SK-N-SH (cell line): ENCODE results near the gene MAD1L1. TPM values are rescaled to one million over a fixed set of nuclear protein-coding genes. Genes with fewer than 3 reads are reported as not detected.

Source experiments
- CTCF ChIA-PET: fragments of 300-600, 350-600 bp; formaldehyde crosslinking; extraction: SDS; loops from one replicate; lab custom pipeline; 2021; lab: Yijun Ruan, JAX
- POLR2A ChIA-PET: fragments of 350-600 bp; sonication (Branson Sonifier 250); formaldehyde crosslinking; extraction: SDS; loops from one replicate; lab custom pipeline; 2020; ENCODE audit warnings: antibody characterized with exemption, inconsistent platforms; lab: Yijun Ruan, JAX
- DNase-seq: peaks from one replicate; pipeline ENCODE4 v3.0.0; 2012
- H2AFZ ChIP-seq: fragments of 200-600 bp; sonication (generic); 2 replicates; pipeline ENCODE4 v1.8.1; 2016; ENCODE audit warnings: antibody characterized with exemption, mild to moderate bottlenecking, low read depth
- H3F3A ChIP-seq: fragments of 200-600 bp; sonication (generic); replicated peaks from 2 replicates; pipeline ENCODE3; 2016; ENCODE audit warnings: antibody characterized with exemption, mild to moderate bottlenecking; ENCODE audit not compliant: insufficient read depth
- H3K27ac ChIP-seq, 2 experiments: fragments of 200-500 bp in 1 of 2; fragments of 200-600 bp in 1 of 2; sonication (Bioruptor generic) in 1 of 2; sonication (generic), shearing (Covaris generic) in 1 of 2; 2 replicates each; pipeline versions ENCODE4 v1.5.1 to v1.6.1; 2014 to 2016; ENCODE audit warnings: low read depth in 2 of 2, inconsistent platforms in 1 of 2, low read length in 1 of 2, mild to moderate bottlenecking in 1 of 2, mixed read lengths in 1 of 2
- H3K27me3 ChIP-seq: fragments of 200-600 bp; sonication (generic), shearing (Covaris generic); 2 replicates; pipeline ENCODE4 v1.6.1; 2016; ENCODE audit warnings: mixed run types; ENCODE audit not compliant: insufficient read depth
- H3K36me3 ChIP-seq, 2 experiments: fragments of 200-500 bp in 1 of 2; fragments of 200-600 bp in 1 of 2; sonication (Bioruptor generic) in 1 of 2; sonication (generic) in 1 of 2; replicated peaks in 1 of 2; 2 replicates each; pipeline versions ENCODE3 to v1.5.1; 2014 to 2016; ENCODE audit warnings: low read length in 1 of 2, mild to moderate bottlenecking in 1 of 2; ENCODE audit not compliant: insufficient read depth in 2 of 2, control insufficient read depth in 1 of 2
- H3K4me1 ChIP-seq, 2 experiments: fragments of 200-500 bp in 1 of 2; fragments of 200-600 bp in 1 of 2; sonication (Bioruptor generic) in 1 of 2; sonication (generic), shearing (Covaris generic) in 1 of 2; 2 replicates each; pipeline versions ENCODE4 v1.5.1 to v1.6.1; 2014 to 2016; ENCODE audit warnings: low read depth in 1 of 2, low read length in 1 of 2, mixed run types in 1 of 2; ENCODE audit not compliant: insufficient read depth in 2 of 2, control insufficient read depth in 1 of 2
- H3K4me2 ChIP-seq: fragments of 200-600 bp; sonication (generic), shearing (Covaris generic); 2 replicates; pipeline ENCODE4 v1.6.1; 2017; ENCODE audit warnings: mixed run types
- H3K4me3 ChIP-seq, 2 experiments: fragments of 200-500 bp in 1 of 2; fragments of 200-600 bp in 1 of 2; sonication (Bioruptor generic) in 1 of 2; sonication (generic), shearing (Covaris generic) in 1 of 2; 2 replicates each; pipeline versions ENCODE4 v1.5.1 to v1.8.1; 2014 to 2016; ENCODE audit warnings: low read depth in 2 of 2, inconsistent platforms in 1 of 2, low read length in 1 of 2, mild to moderate bottlenecking in 1 of 2, mixed read lengths in 1 of 2, moderate library complexity in 1 of 2
- H3K79me2 ChIP-seq: fragments of 200-600 bp; sonication (generic); 2 replicates; pipeline ENCODE4 v1.8.1; 2017; ENCODE audit warnings: mild to moderate bottlenecking; ENCODE audit not compliant: insufficient read depth
- H3K9ac ChIP-seq: fragments of 200-600 bp; sonication (generic); 2 replicates; pipeline ENCODE4 v1.6.1; 2017; ENCODE audit warnings: mixed run types
- H3K9me2 ChIP-seq: fragments of 200-600 bp; sonication (generic); 2 replicates; pipeline ENCODE4 v1.6.1; 2017; ENCODE audit warnings: mixed run types
- H3K9me3 ChIP-seq: fragments of 200-600 bp; sonication (generic); 2 replicates; pipeline ENCODE4 v1.6.1; 2017; ENCODE audit warnings: mixed run types, mild to moderate bottlenecking, moderate library complexity
- H4K20me1 ChIP-seq: fragments of 200-600 bp; sonication (generic); 2 replicates; pipeline ENCODE4 v1.6.1; 2017; ENCODE audit warnings: mild to moderate bottlenecking, mixed run types; ENCODE audit not compliant: insufficient read depth
- CHD2 ChIP-seq: fragments of 150-350 bp; IDR thresholded peaks from 2 replicates; pipeline ENCODE4 v1.6.1; 2018; ENCODE audit warnings: low read length; ENCODE audit not compliant: partially characterized antibody
- ELF1 ChIP-seq: IDR thresholded peaks from 2 replicates; pipeline ENCODE4 v1.4.0; 2012
- EP300 ChIP-seq, 2 experiments: IDR thresholded peaks; 2 replicates each; pipeline versions ENCODE4 v1.4.0 to v1.6.1; 2012; ENCODE audit warnings: borderline replicate concordance in 1 of 2, low read depth in 1 of 2, low read length in 1 of 2
- EZH2phosphoT487 ChIP-seq: fragments of 200-600 bp; sonication (generic); IDR thresholded peaks from 2 replicates; pipeline ENCODE4 v1.6.1; 2017; ENCODE audit warnings: low read depth, mixed run types, mild to moderate bottlenecking, antibody characterized with exemption, moderate library complexity, borderline replicate concordance
- FOXJ3 ChIP-seq: sonication (generic); formaldehyde crosslinking; IDR thresholded peaks from 2 replicates; pipeline ENCODE4 v1.5.1; 2020; ENCODE audit warnings: mild to moderate bottlenecking, missing genetic modification reagents
- GATA2 ChIP-seq: sonication (generic); formaldehyde crosslinking; IDR thresholded peaks from 2 replicates; pipeline ENCODE4 v1.5.0; 2020; ENCODE audit warnings: mild to moderate bottlenecking, missing genetic modification reagents
- MAX ChIP-seq: IDR thresholded peaks from 2 replicates; pipeline ENCODE4 v1.4.0; 2012; ENCODE audit warnings: low read depth
- MEF2A ChIP-seq: IDR thresholded peaks from 2 replicates; pipeline ENCODE4 v1.4.0; 2012; ENCODE audit warnings: low read depth, borderline replicate concordance
- MXI1 ChIP-seq: IDR thresholded peaks from 2 replicates; pipeline ENCODE4 v1.6.1; 2012; ENCODE audit warnings: mild to moderate bottlenecking, low read depth, low read length, improper control_type of control experiment
- NFIC ChIP-seq: IDR thresholded peaks from 2 replicates; pipeline ENCODE4 v1.4.0; 2012; ENCODE audit warnings: borderline replicate concordance
- NRF1 ChIP-seq: IDR thresholded peaks from 2 replicates; pipeline ENCODE4 v1.6.1; 2012; ENCODE audit warnings: low read depth, mild to moderate bottlenecking, low read length
- TAF1 ChIP-seq: IDR thresholded peaks from 2 replicates; pipeline ENCODE4 v1.6.1; 2012; ENCODE audit warnings: low read depth, mild to moderate bottlenecking, low read length, moderate library complexity, borderline replicate concordance
- TCF12 ChIP-seq: IDR thresholded peaks from 2 replicates; pipeline ENCODE4 v1.4.0; 2012
- TEAD4 ChIP-seq: IDR thresholded peaks from 2 replicates; pipeline ENCODE4 v1.4.0; 2012; ENCODE audit warnings: mild to moderate bottlenecking, borderline replicate concordance; ENCODE audit not compliant: insufficient read depth
- USF1 ChIP-seq: IDR thresholded peaks from 2 replicates; pipeline ENCODE4 v1.4.0; 2012; ENCODE audit warnings: low read depth, borderline replicate concordance
- YY1 ChIP-seq: IDR thresholded peaks from 2 replicates; pipeline ENCODE4 v1.4.0; 2012; ENCODE audit warnings: low read depth, mild to moderate bottlenecking
- WGBS: methylation state at CpG from one replicate; pipeline ENCODE4 v1.1.6; 2017; ENCODE audit warnings: low lambda C conversion rate; 5-methylcytosine and 5-hydroxymethylcytosine counted together
- polyA plus RNA-seq, 3 experiments: library from polyadenylated mRNA; depleted of rRNA; stranded (reverse); fragments of >200 nt; gene quantifications; 2 replicates each; pipeline ENCODE4 v1.2.3, GENCODE V29; 2012
- TF ChIP-seq, protein P1 (sequence below): IDR thresholded peaks from 2 replicates; pipeline ENCODE4; 2012
- TF ChIP-seq, protein P2 (sequence below): fragments of 200-600 bp; sonication (generic); IDR thresholded peaks from 2 replicates; pipeline ENCODE4 v1.6.1; 2017; ENCODE audit warnings: antibody characterized with exemption, mild to moderate bottlenecking, moderate library complexity

MAD1L1 gene
- polyA plus RNA-seq, 1 of the 3 experiments (the other 2 are of a cell fraction), result 46.2 TPM

GRCh38 chr7:1906988-1907745 lies 325.6 kb downstream of the MAD1L1 start (continued):
- TF ChIP-seq USF1 (no peak), NRF1 (no peak), FOXJ3 (CRISPR knock-in tag) (no peak), EZH2phosphoT487 (no peak), MAX (no peak), TAF1 (no peak), EP300 (IDR thresholded peaks at IDR 0.05; ENCODE audit: borderline replicate concordance in 1 of 2, low read depth in 1 of 2, low read length in 1 of 2) (no peak), CHD2 (no peak), NFIC (no peak)

DNA sequence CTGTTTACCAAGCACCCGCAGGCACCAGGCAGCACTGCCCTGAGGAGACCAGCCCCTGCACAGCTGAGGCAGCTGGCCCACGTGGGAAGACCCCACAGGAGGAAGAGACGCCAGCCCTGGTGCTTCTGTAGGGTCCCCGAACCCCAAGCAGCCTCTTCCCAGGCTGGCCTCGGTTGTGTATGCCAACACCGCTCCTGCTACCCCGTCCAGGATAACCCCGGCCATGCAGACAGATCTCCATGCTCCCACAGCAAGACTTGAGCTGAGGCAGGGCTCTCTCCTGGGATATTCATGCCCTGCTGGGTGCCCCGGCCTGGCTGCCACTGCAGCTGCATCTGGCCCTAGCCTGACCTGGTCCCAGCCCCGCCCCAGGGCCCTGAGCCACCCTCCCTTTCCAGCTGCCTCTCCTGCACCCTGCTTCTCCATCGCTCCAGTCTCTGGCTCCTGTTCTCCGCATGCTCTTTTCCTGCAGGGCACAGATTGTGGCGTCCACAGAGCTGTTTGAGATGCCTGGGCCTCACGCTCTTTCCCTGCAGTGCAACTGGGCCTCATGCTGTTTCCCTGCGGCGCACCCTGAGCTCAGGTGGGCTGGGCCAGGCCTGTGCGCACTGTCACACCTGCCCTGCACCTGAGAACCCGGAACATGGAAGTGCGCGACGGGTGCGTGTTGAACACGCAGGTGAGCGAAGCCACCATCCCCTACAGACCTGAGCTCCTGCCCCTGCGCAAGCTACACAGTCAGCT lies 326.5 kb downstream of the MAD1L1 start:
- H3K79me2 ChIP-seq, result no peaks in the 10 kb centered on the region
- no peaks in the 10 kb centered on the region for H3K36me3 ChIP-seq
- no peak overlapping the region; a peak in 1 of 4 replicates for H3K27ac ChIP-seq
- H3K9me2 ChIP-seq, result no peaks in the 10 kb centered on the region
- no peak overlapping the region for H3K9ac ChIP-seq
- DNase-seq, result no peak
- H3K9me3 ChIP-seq, result no peaks in the 10 kb centered on the region
- CTCF ChIA-PET, result interaction anchor here (1.0 to 1.1 kb wide), 2 partner anchors 16 to 327 kb away, joined by 3 read pairs; no protein-coding TSS in a partner anchor
- H4K20me1 ChIP-seq, result no peaks in the 10 kb centered on the region
- H2AFZ ChIP-seq, result no peak overlapping the region
- POLR2A ChIA-PET, result interaction anchor here (0.6 kb wide), 1 partner anchor 184 kb away, joined by 3 read pairs; no protein-coding TSS in a partner anchor
- TF ChIP-seq GATA2 (CRISPR knock-in tag), result no peak
- TF ChIP-seq, protein P1, sequence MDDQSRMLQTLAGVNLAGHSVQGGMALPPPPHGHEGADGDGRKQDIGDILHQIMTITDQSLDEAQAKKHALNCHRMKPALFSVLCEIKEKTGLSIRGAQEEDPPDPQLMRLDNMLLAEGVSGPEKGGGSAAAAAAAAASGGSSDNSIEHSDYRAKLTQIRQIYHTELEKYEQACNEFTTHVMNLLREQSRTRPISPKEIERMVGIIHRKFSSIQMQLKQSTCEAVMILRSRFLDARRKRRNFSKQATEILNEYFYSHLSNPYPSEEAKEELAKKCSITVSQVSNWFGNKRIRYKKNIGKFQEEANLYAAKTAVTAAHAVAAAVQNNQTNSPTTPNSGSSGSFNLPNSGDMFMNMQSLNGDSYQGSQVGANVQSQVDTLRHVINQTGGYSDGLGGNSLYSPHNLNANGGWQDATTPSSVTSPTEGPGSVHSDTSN, result no peak
- no peak for TF ChIP-seq TCF12
- TF ChIP-seq, protein P2, sequence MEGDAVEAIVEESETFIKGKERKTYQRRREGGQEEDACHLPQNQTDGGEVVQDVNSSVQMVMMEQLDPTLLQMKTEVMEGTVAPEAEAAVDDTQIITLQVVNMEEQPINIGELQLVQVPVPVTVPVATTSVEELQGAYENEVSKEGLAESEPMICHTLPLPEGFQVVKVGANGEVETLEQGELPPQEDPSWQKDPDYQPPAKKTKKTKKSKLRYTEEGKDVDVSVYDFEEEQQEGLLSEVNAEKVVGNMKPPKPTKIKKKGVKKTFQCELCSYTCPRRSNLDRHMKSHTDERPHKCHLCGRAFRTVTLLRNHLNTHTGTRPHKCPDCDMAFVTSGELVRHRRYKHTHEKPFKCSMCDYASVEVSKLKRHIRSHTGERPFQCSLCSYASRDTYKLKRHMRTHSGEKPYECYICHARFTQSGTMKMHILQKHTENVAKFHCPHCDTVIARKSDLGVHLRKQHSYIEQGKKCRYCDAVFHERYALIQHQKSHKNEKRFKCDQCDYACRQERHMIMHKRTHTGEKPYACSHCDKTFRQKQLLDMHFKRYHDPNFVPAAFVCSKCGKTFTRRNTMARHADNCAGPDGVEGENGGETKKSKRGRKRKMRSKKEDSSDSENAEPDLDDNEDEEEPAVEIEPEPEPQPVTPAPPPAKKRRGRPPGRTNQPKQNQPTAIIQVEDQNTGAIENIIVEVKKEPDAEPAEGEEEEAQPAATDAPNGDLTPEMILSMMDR, result no peak
- TF ChIP-seq YY1, result no peak
- TF ChIP-seq MXI1, result no peak
- TF ChIP-seq ELF1, result no peak
- no peak for TF ChIP-seq CHD2
- TF ChIP-seq TEAD4, result no peak
- TF ChIP-seq MEF2A, result no peak
- TF ChIP-seq, all 33 proteins: peak for 0
- WGBS, result 99% methylated on average over 24 of the region's 25 CpGs
- no peaks in the 10 kb centered on the region for H3F3A ChIP-seq
- H3K4me1 ChIP-seq, result peaks cover 0 to 39% of the 10 kb centered on the region in 2 experiments; a peak in 1 of 4 replicates
- H3K4me2 ChIP-seq, result no peak overlapping the region
- H3K27me3 ChIP-seq, result no peaks in the 10 kb centered on the region
- H3K4me3 ChIP-seq, result no peak overlapping the region
